ENCODE measurements around the gene PTGER1. TPM values are rescaled to one million over a fixed set of nuclear protein-coding genes. Genes with fewer than 3 reads are reported as not detected.

Gene PTGER1
- total and polyA plus RNA-seq, 2 of the 13 experiments (the other 11 are each of a cell fraction or from before 2014, with no cell fraction given): 0.13 TPM; not detected in 1

DNA sequence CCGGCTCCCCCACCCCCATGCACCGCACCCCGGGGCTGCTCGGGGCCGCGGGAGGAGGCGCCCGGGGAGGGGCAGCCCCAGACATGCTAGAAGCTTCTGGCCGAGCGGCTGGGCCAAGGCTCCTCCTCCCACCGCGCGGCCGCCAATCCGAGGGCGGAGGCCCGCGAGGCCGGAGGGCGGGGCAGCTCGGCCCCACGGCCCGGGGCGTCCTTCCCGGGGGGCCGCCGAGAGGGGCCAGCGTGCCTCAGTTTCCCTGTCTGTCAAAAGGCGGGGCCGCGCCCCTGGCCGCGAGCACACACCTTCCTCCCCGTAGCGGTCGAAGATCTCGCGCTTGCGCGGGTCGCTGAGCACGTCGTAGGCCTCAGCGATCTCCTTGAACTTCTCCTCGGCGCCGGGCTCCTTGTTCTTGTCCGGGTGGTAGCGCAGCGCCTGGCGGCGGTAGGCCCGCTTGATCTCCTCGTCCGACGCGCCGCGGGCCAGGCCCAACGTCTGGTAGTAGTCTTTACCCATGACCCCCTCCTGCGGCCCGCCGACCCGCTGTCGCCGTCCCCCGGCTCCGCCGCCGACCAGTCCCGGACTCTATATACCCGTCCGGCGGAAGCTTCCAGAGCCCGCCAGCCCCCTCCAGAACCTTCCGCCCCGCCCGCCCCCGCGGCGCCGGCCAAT, 42.8 kb upstream of the PTGER1 start, which contains the start of gene DNAJB1 (continued):
- TF ChIP-seq ZBTB8A (CRISPR knock-in tag; IDR thresholded peaks at IDR 0.05; ENCODE audit: borderline replicate concordance, low read depth) (no peak), ETV5 (CRISPR knock-in tag; IDR thresholded peaks at IDR 0.05; ENCODE audit: borderline replicate concordance) (no peak), NBN (conservative IDR thresholded peaks at IDR 0.05) (no peak), TBX3 (IDR thresholded peaks at IDR 0.05; ENCODE audit: borderline replicate concordance) (no peak), GPN1 (CRISPR knock-in tag; IDR thresholded peaks at IDR 0.05; ENCODE audit: borderline replicate concordance) (no peak), RBAK (CRISPR knock-in tag; IDR thresholded peaks at IDR 0.05) (no peak), ZBTB21 (CRISPR knock-in tag; IDR thresholded peaks at IDR 0.05) (no peak), SUZ12 (IDR thresholded peaks at IDR 0.05; ENCODE audit: low read depth, low read length) (no peak), JARID2 (CRISPR knock-in tag; IDR thresholded peaks at IDR 0.05; ENCODE audit: insufficient replicate concordance) (no peak), ZNF10 (CRISPR knock-in tag; IDR thresholded peaks at IDR 0.05; ENCODE audit: borderline replicate concordance, low read depth) (no peak), ISX (CRISPR knock-in tag; conservative IDR thresholded peaks at IDR 0.05) (0 out of 2 replicates have a peak, but pooled peaks have one; percentile 38), CHCHD3 (CRISPR knock-in tag; IDR thresholded peaks at IDR 0.05) (0 out of 2 replicates have a peak, but pooled peaks have one; percentile 86), AKAP8 (CRISPR knock-in tag; IDR thresholded peaks at IDR 0.05) (no peak), RNF2 (conservative IDR thresholded peaks at IDR 0.05; ENCODE audit: low read depth) (0 out of 2 replicates have a peak, but pooled peaks have one; percentile 27), TOE1 (CRISPR knock-in tag; IDR thresholded peaks at IDR 0.05) (no peak), ZNF432 (CRISPR knock-in tag; IDR thresholded peaks at IDR 0.05; ENCODE audit: borderline replicate concordance) (no peak), ZNF552 (CRISPR knock-in tag; IDR thresholded peaks at IDR 0.05; ENCODE audit: borderline replicate concordance) (no peak), REPIN1 (CRISPR knock-in tag; IDR thresholded peaks at IDR 0.05; ENCODE audit: borderline replicate concordance, low read depth) (0 out of 2 replicates have a peak, but pooled peaks have one; percentile 50), NCOA5 (CRISPR knock-in tag; IDR thresholded peaks at IDR 0.05) (no peak), AGO1 (IDR thresholded peaks at IDR 0.05; ENCODE audit: low read depth, low read length, poor library complexity, severe bottlenecking) (peak; percentile 95), PCBP1 (IDR thresholded peaks at IDR 0.05; ENCODE audit: borderline replicate concordance, low read depth, low read length) (no peak), ZNF138 (CRISPR knock-in tag; IDR thresholded peaks at IDR 0.05; ENCODE audit: low read depth) (peak; percentile 88; the same call in 1 of the 2 replicates)
- TF ChIP-seq, protein P1, sequence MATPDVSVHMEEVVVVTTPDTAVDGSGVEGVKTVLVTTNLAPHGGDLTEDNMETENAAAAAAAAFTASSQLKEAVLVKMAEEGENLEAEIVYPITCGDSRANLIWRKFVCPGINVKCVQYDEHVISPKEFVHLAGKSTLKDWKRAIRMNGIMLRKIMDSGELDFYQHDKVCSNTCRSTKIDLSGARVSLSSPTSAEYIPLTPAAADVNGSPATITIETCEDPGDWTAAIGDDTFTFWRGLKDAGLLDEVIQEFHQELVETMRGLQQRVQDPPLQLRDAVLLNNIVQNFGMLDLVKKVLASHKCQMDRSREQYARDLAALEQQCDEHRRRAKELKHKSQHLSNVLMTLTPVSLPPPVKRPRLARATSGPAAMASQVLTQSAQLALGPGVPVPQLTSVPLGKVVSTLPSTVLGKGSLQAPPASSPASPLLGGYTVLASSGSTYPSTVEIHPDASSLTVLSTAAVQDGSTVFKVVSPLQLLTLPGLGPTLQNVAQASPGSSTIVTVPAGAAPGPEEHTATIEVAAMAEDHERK (CRISPR knock-in tag; IDR thresholded peaks at IDR 0.05; ENCODE audit: low read depth): no peak
- TF ChIP-seq, protein P2, sequence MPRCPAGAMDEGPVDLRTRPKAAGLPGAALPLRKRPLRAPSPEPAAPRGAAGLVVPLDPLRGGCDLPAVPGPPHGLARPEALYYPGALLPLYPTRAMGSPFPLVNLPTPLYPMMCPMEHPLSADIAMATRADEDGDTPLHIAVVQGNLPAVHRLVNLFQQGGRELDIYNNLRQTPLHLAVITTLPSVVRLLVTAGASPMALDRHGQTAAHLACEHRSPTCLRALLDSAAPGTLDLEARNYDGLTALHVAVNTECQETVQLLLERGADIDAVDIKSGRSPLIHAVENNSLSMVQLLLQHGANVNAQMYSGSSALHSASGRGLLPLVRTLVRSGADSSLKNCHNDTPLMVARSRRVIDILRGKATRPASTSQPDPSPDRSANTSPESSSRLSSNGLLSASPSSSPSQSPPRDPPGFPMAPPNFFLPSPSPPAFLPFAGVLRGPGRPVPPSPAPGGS (CRISPR knock-in tag; IDR thresholded peaks at IDR 0.05): peak; percentile 57; the same call in 1 of the 2 replicates
- TF ChIP-seq, protein P3, sequence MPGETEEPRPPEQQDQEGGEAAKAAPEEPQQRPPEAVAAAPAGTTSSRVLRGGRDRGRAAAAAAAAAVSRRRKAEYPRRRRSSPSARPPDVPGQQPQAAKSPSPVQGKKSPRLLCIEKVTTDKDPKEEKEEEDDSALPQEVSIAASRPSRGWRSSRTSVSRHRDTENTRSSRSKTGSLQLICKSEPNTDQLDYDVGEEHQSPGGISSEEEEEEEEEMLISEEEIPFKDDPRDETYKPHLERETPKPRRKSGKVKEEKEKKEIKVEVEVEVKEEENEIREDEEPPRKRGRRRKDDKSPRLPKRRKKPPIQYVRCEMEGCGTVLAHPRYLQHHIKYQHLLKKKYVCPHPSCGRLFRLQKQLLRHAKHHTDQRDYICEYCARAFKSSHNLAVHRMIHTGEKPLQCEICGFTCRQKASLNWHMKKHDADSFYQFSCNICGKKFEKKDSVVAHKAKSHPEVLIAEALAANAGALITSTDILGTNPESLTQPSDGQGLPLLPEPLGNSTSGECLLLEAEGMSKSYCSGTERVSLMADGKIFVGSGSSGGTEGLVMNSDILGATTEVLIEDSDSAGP (CRISPR knock-in tag; IDR thresholded peaks at IDR 0.05; ENCODE audit: borderline replicate concordance): peak; percentile 40; the same call in 1 of the 2 replicates
